HG03175 (cell line): ENCODE measurements around the gene GPC6.

Source experiments
- ATAC-seq: cut with Tn5 transposase; IDR thresholded peaks from one replicate; pipeline ENCODE4 v1.9.1; 2021; ENCODE audit warnings: mild to moderate bottlenecking, moderate library complexity; ENCODE audit not compliant: unreplicated experiment

The GPC6 gene

GRCh38 chr13:93882086-93882651 lies 655.6 kb downstream of the GPC6 start:
- ATAC-seq, result no peak

GRCh38 chr13:93889430-93889951 lies 662.9 kb downstream of the GPC6 start:
- no peak for ATAC-seq

GRCh38 chr13:93899981-93900380 lies 673.4 kb downstream of the GPC6 start:
- no peak for ATAC-seq

- no peak for ATAC-seq
Measured at GRCh38 chr13:93900731-93901130, 674.1 kb downstream of the GPC6 start.

DNA sequence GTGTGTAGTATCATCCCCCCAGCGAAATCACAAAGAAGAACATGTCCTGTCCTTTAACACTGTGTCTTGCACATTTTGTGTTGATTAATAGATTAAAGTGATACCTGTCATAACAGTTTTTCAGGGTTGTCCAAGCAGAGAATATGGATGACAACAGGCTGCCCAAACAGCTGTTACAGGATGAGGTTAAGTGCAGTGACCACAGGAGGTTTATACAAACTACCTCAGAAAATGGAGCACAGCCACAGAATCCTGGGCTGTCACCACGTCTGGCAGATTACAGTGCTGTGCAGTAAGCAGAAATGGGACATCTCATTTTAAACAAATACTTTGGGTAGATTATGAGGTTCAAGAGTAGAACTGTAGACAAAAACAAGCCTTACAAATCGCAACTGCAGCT lies 677.3 kb downstream of the GPC6 start:
- no peak for ATAC-seq

- ATAC-seq, result no peak
Measured at GRCh38 chr13:93915269-93915809, 688.7 kb downstream of the GPC6 start.

DNA sequence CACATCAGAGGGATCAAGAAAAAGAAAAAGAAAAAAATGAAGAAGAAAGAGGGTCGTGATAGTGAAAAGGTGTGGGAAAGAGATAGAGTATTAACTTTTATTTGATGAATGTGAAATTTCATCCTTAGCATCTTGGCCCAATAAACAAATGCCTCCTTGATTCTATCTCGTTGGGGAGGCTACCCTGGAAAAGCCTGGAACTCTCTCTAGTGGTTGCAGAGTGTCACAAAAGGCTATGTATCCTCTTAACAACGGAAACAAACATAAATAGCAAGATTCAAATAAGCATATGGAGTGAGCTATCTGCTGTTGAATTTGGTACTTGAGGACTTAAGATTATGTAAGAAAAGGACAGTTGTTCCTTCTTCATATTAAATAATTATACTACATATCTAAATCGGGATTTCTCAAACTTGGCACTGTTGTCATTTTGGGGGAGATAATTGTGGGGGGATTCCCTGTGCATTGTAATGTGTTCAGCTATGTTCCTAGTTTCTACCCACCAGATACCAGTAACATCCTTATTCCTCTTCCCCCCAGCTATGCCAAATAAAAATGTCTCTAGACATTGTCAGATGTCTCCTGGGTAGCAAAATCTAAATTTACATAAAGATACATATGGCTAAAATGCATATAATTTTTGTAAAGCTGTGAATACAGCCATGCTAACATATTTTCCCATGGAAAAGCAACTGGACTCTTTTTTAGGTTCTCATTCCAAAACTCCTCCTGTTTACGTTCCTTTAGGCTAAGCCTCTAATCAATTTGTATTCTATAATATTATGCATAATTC lies 695.7 kb downstream of the GPC6 start:
- ATAC-seq, result no peak

DNA sequence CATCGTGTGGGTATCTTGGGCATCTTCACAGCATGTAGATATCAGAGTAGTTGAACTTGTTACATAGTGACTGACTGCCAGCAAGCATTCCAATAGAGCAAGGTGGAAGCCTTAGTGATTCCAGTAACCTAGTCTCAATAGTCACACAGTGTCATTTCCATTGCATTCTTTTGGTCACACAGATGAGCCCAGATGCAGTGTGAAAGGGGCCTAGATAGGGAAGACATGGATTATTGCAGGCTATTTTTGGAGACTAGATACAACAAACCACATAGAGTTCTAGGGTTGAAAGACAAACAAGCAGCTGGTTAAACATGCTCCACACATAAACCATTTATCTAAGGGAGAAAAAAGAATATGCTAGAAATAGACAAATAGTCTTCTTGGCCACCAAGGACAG lies 699.4 kb downstream of the GPC6 start:
- ATAC-seq, result no peak

DNA sequence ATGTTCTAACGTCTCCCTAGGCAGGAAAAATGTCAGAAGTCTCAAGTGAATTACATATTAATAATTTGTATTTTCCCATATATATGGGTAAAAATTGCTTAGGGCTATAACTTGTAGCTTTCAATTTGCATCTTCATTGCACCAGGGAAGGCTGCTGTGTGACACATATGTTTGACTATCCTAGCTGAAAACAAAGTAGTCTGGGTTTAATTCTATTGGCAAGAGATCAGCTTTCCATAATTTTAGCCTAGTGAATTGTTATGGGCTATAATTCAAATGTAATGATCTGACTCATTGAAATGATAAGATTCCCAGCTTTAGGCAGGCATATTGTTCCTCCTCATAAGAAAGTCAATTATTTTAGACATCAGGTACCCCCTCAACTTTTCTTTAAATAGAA lies 699.8 kb downstream of the GPC6 start:
- no peak for ATAC-seq

GRCh38 chr13:93927431-93927830 lies 700.8 kb downstream of the GPC6 start:
- no peak for ATAC-seq

DNA sequence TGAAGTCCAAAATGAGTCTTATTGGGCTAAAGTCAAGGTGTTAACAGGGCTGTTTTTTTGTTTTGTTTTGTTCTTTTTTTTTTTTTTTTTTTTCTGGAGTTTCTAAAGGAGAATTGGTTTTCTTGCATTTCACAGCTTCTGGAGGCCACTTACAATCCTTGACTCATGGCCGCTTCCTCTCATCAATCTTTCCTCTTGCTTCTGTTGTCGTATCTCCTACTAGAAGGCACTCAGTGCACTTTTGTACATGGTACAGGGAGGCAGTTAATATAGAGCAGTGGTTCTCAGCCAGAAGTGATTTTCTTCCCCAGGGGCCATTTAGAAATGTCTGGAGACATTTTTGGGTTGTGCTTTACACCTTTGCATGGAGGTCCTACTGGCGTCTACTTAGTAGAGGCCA lies 706.3 kb downstream of the GPC6 start:
- ATAC-seq, result no peak

- ATAC-seq, result no peak
Measured at GRCh38 chr13:93936901-93937300, 710.3 kb downstream of the GPC6 start.

DNA sequence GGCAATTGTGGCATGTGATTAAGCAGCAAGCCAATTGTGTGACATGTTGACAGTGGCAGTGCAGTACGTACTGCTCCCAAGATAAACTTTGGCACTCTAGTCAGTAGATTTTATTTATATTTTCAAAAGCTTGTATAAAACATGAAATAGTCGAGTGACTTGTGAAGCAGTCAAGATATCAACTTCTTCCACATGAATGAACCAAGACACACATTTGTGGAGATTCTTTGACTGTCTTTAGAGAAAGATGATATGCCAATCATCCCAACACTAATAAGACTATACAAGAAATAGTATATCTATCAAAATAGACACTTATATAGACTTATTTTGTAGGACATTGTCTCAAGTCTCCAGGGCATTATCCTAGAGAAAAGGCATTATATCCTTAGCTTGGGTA lies 714.8 kb downstream of the GPC6 start:
- ATAC-seq, result no peak

DNA sequence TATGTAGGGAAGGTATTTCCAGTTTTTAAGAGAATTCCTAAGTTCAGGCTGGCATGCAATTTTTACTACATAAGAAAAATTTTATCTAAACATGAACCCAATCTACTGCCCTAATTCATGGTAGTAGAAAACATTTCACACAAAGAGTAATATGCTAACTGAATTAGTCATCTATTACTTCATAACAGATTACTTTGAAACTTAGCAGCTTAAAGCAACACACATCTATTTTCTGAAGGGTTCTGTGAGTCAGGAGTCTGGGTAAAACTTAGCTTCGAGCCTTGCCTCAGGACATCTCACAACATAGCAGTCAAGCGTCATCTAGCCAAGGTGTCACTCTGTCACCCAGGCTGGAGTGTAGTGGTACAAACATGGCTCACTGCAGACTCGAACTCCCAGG lies 715.4 kb downstream of the GPC6 start:
- no peak for ATAC-seq

DNA sequence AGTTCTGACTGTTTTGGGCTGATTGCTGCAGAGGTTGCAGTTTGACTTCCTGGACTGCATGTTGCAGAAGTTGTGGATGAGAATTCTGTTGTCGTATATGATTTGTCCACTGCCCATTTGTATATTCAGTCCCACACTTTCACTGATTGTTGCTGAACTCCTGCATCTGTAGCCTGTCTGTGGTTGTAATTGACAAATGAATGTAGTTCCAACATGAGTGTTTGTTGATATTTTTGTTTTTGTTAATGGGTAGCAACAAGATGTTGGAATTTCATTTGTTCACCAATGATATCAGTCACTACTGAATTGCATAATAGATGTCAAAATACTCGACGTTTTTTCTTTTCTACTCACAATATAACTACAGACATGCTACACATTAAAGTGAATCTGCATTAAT lies 719.0 kb downstream of the GPC6 start:
- no peak for ATAC-seq

GRCh38 chr13:93946994-93947393 lies 720.4 kb downstream of the GPC6 start:
- ATAC-seq, result no peak

- ATAC-seq, result no peak
Measured at GRCh38 chr13:93947651-93948050, 721.0 kb downstream of the GPC6 start.

DNA sequence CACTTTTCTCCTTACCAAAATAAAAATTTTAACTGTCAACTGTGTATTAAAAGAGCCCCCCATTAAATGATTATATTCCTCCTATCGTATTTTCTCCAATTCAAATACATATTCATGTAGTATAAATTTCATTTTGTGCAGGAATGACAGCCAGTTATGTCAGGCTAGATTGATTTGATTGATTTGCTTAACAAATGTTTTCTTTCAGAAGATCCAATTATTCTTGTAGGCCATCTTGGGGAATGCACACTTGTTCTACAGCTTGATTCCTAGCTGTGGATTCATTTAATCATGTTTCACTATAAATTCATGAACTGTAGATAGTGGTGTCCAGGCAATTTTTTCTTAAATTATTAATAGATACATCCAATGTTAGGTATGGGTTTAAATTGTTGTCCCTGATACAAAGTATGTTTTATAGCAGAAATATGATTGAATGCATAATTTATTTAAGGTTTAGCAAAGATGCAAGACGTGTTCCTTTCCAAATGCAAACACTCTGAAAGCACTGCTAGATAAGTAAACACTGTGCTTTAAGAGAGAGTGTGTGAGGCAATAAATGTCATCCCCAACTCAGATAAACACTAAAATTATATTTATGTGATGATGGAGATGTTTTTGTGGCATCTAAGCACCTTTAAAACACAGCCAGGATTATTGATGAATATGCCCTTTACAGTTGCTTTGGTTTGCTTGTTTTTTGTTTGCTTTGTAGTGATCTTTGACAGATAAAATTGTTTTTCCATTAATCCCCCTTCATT lies 721.7 kb downstream of the GPC6 start:
- no peak for ATAC-seq

DNA sequence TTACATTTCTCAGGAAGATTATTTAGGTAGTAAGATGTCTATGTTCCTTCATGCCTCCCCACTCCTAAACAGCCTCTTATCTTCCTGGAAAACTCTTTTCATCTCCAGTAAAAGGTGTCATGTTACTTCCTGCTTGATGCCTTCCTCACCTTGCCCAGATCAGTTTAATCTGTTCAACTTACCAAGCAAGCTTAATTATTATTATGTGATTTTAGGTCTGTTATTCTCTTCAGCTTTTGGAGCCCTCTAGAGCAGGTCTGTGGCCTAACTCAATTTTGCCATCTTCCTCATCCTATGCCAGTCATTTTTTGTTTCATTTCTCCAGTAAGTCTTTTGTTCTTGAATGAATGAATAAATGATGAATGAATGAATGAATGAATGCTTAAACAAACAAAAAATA lies 724.5 kb downstream of the GPC6 start:
- ATAC-seq, result no peak

DNA sequence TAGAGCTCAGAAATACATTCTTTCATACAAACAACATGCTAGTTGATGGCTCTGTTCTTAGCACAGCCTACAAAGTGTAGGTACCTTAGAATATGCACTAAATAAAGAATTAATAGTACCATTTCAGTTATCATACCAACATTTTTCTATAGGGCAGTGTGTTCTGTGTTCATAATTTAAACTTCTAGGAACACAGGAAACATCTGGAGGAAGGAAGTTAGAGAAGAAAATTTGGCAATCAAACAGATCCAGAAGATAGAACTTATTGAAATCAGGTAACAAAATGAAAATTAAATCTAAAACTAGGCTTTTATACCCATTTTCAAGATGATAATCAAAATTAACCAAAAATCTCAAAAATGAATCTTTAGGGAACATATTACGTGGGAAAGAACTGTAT lies 725.3 kb downstream of the GPC6 start:
- no peak for ATAC-seq

DNA sequence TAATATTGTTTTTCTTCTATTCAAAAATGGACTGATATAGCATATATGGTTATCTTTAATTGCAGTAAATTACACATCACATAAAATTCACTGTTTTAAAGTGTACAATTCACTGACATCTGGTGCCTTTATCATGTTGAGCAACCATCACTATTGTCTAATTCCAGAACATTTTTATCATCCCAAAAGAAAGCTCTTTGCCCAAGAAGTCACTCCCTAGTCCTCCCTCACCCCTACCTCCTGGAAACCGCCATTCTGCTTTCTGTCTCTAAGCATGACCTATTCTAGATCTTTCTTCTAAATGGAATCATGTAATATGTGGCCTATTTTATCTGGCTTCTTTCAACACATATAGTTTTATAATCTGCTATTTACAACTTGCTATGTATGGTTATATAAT lies 727.2 kb downstream of the GPC6 start:
- no peak for ATAC-seq

DNA sequence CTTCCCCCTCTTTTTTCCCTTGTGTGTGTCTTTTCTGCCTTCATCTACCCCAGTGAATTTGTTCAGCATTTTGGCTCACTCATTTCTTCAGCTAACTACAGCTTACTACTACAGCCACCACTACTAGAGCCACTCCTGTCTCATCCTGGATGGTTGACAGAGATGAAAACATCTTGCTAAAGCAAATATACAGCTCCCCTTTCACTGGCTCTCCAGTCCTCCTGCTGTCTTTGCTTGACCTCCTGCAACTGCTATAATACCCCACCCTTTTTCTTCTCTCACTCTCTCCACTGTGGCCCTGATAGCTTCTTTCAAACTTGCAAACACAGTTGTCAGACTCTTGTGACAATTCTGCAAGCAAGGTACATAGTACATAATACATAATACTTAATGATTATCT lies 729.3 kb downstream of the GPC6 start:
- no peak for ATAC-seq
